Activated CD4-positive, alpha-beta T cell treated with anti-CD3 and anti-CD28 coated beads for 4 hours (primary cell): ENCODE results near the gene ITGA5.

Source experiments
- DNase-seq, 2 donors: peaks; one replicate each; pipeline ENCODE4 v3.0.0-alpha.2; 2020

The ITGA5 gene

GRCh38 chr12:54430471-54431069 lies 11.5 kb upstream of the ITGA5 start:
- no peak for DNase-seq

- DNase-seq: no peak
These were observed 10.0 kb upstream of the ITGA5 start for GRCh38 chr12:54429014-54429471.

- DNase-seq: peak in 1 of 2 donors; percentile 27
These were observed 9.3 kb upstream of the ITGA5 start for GRCh38 chr12:54428050-54429013.

- DNase-seq: no peak
These were observed 8.0 kb upstream of the ITGA5 start for GRCh38 chr12:54427106-54427505.

GRCh38 chr12:54426690-54427089 lies 7.6 kb upstream of the ITGA5 start:
- no peak for DNase-seq

- DNase-seq: no peak
These were observed 6.6 kb upstream of the ITGA5 start for GRCh38 chr12:54425702-54426101.

GRCh38 chr12:54424224-54424623 lies 5.2 kb upstream of the ITGA5 start:
- DNase-seq: no peak

- DNase-seq: no peak
These were observed 4.7 kb upstream of the ITGA5 start for GRCh38 chr12:54423816-54424150.

- no peak for DNase-seq
These were observed 2.8 kb upstream of the ITGA5 start for GRCh38 chr12:54421879-54422250.

GRCh38 chr12:54421175-54421878 lies 2.3 kb upstream of the ITGA5 start:
- DNase-seq: no peak

- no peak for DNase-seq
These were observed 1.7 kb upstream of the ITGA5 start for GRCh38 chr12:54420766-54421144.

GRCh38 chr12:54418441-54419087 lies 502 bp downstream of the ITGA5 start:
- no peak for DNase-seq

GRCh38 chr12:54417712-54418440 lies 1.2 kb downstream of the ITGA5 start:
- DNase-seq: peak in 1 of 2 donors; percentile 17

- no peak for DNase-seq
These were observed 2.1 kb downstream of the ITGA5 start for GRCh38 chr12:54416687-54417603.

GRCh38 chr12:54415221-54415929 lies 3.7 kb downstream of the ITGA5 start:
- DNase-seq: no peak

GRCh38 chr12:54413284-54414190 lies 5.5 kb downstream of the ITGA5 start:
- peak; percentile 63 to 72 for DNase-seq

- DNase-seq: no peak
These were observed 6.3 kb downstream of the ITGA5 start for GRCh38 chr12:54412786-54413185.

- DNase-seq: no peak
These were observed 6.7 kb downstream of the ITGA5 start for GRCh38 chr12:54412348-54412747.
